ENCODE results near the gene FGL2. TPM values are rescaled to one million over a fixed set of nuclear protein-coding genes. Genes with fewer than 3 reads are reported as not detected.
"Not testable (repeated sequence)": the region's sequence is repeated elsewhere in the genome, so short reads cannot be mapped to it uniquely, and the experiment has no call there.

The FGL2 gene
- not detected in 2 replicates for total RNA-seq (2014; rRNA removed; shearing (Covaris generic))

- no peak for DNase-seq (ENCODE audit: low spot score)
These were observed at the start of gene FGL2 for GRCh38 chr7:77199013-77199966. Gene FGL2, minus strand, starts transcription at chr7:77199819. Its CDS starts 26 bp downstream, at chr7:77199793.

- DNase-seq (ENCODE audit: low spot score): no peak
These were observed 48.5 kb upstream of the FGL2 start for GRCh38 chr7:77248154-77248553.

GRCh38 chr7:77247206-77247850 lies 47.7 kb upstream of the FGL2 start:
- DNase-seq (ENCODE audit: low spot score): peak; percentile 89

GRCh38 chr7:77246026-77246640 lies 46.5 kb upstream of the FGL2 start:
- no peak for DNase-seq (ENCODE audit: low spot score)

- no peak for DNase-seq (ENCODE audit: low spot score)
These were observed 45.6 kb upstream of the FGL2 start for GRCh38 chr7:77245015-77245755.

- DNase-seq (ENCODE audit: low spot score): no peak
These were observed 44.8 kb upstream of the FGL2 start for GRCh38 chr7:77244222-77244934.

GRCh38 chr7:77242554-77242953 lies 42.9 kb upstream of the FGL2 start:
- no peak for DNase-seq (ENCODE audit: low spot score)

- DNase-seq (ENCODE audit: low spot score): no peak
These were observed 42.4 kb upstream of the FGL2 start for GRCh38 chr7:77242068-77242467.

GRCh38 chr7:77239471-77239870 lies 39.9 kb upstream of the FGL2 start:
- DNase-seq (ENCODE audit: low spot score): no peak

- DNase-seq (ENCODE audit: low spot score): no peak
These were observed 39.1 kb upstream of the FGL2 start for GRCh38 chr7:77238703-77239136.

GRCh38 chr7:77235276-77235675 lies 35.7 kb upstream of the FGL2 start:
- no peak for DNase-seq (ENCODE audit: low spot score)

- no peak for DNase-seq (ENCODE audit: low spot score)
These were observed 32.8 kb upstream of the FGL2 start for GRCh38 chr7:77232467-77232866.

- DNase-seq (ENCODE audit: low spot score): not testable (repeated sequence)
These were observed 29.2 kb upstream of the FGL2 start for GRCh38 chr7:77228795-77229194.

- DNase-seq (ENCODE audit: low spot score): no peak
These were observed 26.8 kb upstream of the FGL2 start for GRCh38 chr7:77226357-77226839.

- no peak for DNase-seq (ENCODE audit: low spot score)
These were observed 23.6 kb upstream of the FGL2 start for GRCh38 chr7:77223261-77223660.

- DNase-seq (ENCODE audit: low spot score): no peak
These were observed 23.2 kb upstream of the FGL2 start for GRCh38 chr7:77222819-77223218.

GRCh38 chr7:77222065-77222464 lies 22.4 kb upstream of the FGL2 start:
- no peak for DNase-seq (ENCODE audit: low spot score)

- DNase-seq (ENCODE audit: low spot score): not testable (repeated sequence)
These were observed 20.2 kb upstream of the FGL2 start for GRCh38 chr7:77219701-77220331.

GRCh38 chr7:77217474-77218185 lies 18.0 kb upstream of the FGL2 start:
- no peak for DNase-seq (ENCODE audit: low spot score)
